GM15510 (cell line): ENCODE results near the gene PLPP1.

Experiments used
- POLR2A ChIP-seq: IDR thresholded peaks from 3 replicates; pipeline ENCODE4 v1.6.1; 2011; ENCODE audit warnings: borderline replicate concordance; ENCODE audit not compliant: insufficient read length; ENCODE audit errors: extremely low read depth

Gene PLPP1

GRCh38 chr5:55377810-55378209 is 157.0 kb downstream of the PLPP1 start:
- TF ChIP-seq POLR2A, result no peak
